GM12878 (cell line): ENCODE data around the gene MAP7D2. TPM values are rescaled to one million over a fixed set of nuclear protein-coding genes. Genes with fewer than 3 reads are reported as not detected.

Source experiments
- ATAC-seq: fragments of 200-7000 bp; cut with Tn5 transposase; 3 replicates; pipeline ENCODE4 v1.9.1; 2020; ENCODE audit warnings: mild to moderate bottlenecking, moderate library complexity
- BruUV-seq: library from RNA; stranded (reverse); fragments of 400-500 nt; replicated peaks from 2 replicates; lab custom pipeline; 2021; lab: Mats Ljungman, UMichigan
- CTCF ChIA-PET: fragments of 300-600 bp; sonication (Branson Sonifier 250); formaldehyde crosslinking; extraction: SDS; loops from one replicate; lab custom pipeline; 2021; ENCODE audit warnings: inconsistent platforms; lab: Yijun Ruan, JAX
- POLR2A ChIA-PET: fragments of 350-600 bp; formaldehyde crosslinking; extraction: SDS; loops from one replicate; lab custom pipeline; 2021; ENCODE audit warnings: inconsistent platforms; lab: Charles Lee
- RAD21 ChIA-PET: fragments of 300-600 bp; sonication (Branson Sonifier 250); formaldehyde crosslinking; loops from one replicate; lab custom pipeline; 2023; ENCODE audit warnings: antibody characterized with exemption; ENCODE audit not compliant: unreplicated experiment; lab: Charles Lee
- SMC1A ChIA-PET: fragments of 300-600 bp; sonication (Branson Sonifier 250); formaldehyde crosslinking; loops from one replicate; lab custom pipeline; 2023; ENCODE audit not compliant: unreplicated experiment, uncharacterized antibody; lab: Charles Lee
- DNase-seq: peaks from one replicate; pipeline ENCODE4 v3.0.0-alpha.2; 2011; ENCODE audit warnings: low read depth, low spot score
- FAIRE-seq: peaks from 3 replicates; lab custom pipeline; 2011; peaks lifted over from hg19 to GRCh38; lab: Jason Lieb, UNC
- H2AFZ ChIP-seq: 2 replicates; pipeline ENCODE4 v1.6.0; 2011; ENCODE audit warnings: low read depth, low read length, control low read depth; ENCODE audit not compliant: control insufficient read depth
- H3K27ac ChIP-seq: 2 replicates; pipeline ENCODE4 v1.5.1; 2011; ENCODE audit warnings: control low read depth; ENCODE audit not compliant: control insufficient read depth, insufficient read depth
- H3K27me3 ChIP-seq, 2 experiments: replicated peaks in 1 of 2; 2 replicates each; pipeline versions ENCODE4 v1.6.0 to v1.6.1; 2011; ENCODE audit warnings: low read length in 1 of 2; ENCODE audit not compliant: control insufficient read depth in 2 of 2, insufficient read depth in 2 of 2
- H3K36me3 ChIP-seq, 2 experiments: 2 replicates each; pipeline ENCODE4 v1.5.1; 2011; ENCODE audit warnings: low read length in 1 of 2; ENCODE audit not compliant: control insufficient read depth in 2 of 2, insufficient read depth in 2 of 2
- H3K4me1 ChIP-seq: 2 replicates; pipeline ENCODE4 v1.6.1; 2011; ENCODE audit warnings: mild to moderate bottlenecking, low read length, moderate library complexity, mixed read lengths; ENCODE audit not compliant: control insufficient read depth, insufficient read depth
- H3K4me2 ChIP-seq: 2 replicates; pipeline ENCODE4 v1.6.0; 2011; ENCODE audit warnings: control low read depth; ENCODE audit not compliant: control insufficient read depth, insufficient read depth
- H3K4me3 ChIP-seq: fragments of 200-600 bp; sonication (generic); 2 replicates; pipeline ENCODE4 v1.5.1; 2016
- H3K79me2 ChIP-seq: 2 replicates; pipeline ENCODE4 v1.6.0; 2011; ENCODE audit warnings: low read length; ENCODE audit not compliant: control insufficient read depth, insufficient read depth
- H3K9ac ChIP-seq: 2 replicates; pipeline ENCODE4 v1.8.0; 2011; ENCODE audit warnings: low read length, control low read depth, mixed read lengths; ENCODE audit not compliant: control insufficient read depth, insufficient read depth
- H3K9me3 ChIP-seq: replicated peaks from 3 replicates; pipeline ENCODE4 v1.5.1; 2011; ENCODE audit warnings: mild to moderate bottlenecking, low read length; ENCODE audit not compliant: control insufficient read depth, insufficient read depth
- H4K20me1 ChIP-seq: 2 replicates; pipeline ENCODE4 v1.6.0; 2011; ENCODE audit not compliant: control insufficient read depth, insufficient read depth
- DPF2 ChIP-seq: fragments of 450-650 bp; IDR thresholded peaks from 2 replicates; pipeline ENCODE4 v1.6.1; 2017; ENCODE audit warnings: mild to moderate bottlenecking
- EED ChIP-seq: sonication (generic); IDR thresholded peaks from 2 replicates; pipeline ENCODE4 v1.6.1; 2016; ENCODE audit warnings: antibody characterized with exemption, low read depth
- HDAC6 ChIP-seq: fragments of 200-600 bp; sonication (generic); IDR thresholded peaks from one replicate; pipeline ENCODE4 v1.8.0; 2017; ENCODE audit warnings: antibody characterized with exemption; ENCODE audit not compliant: unreplicated experiment
- IKZF1 ChIP-seq: fragments of 450-650 bp; conservative IDR thresholded peaks from 2 replicates; pipeline ENCODE4 v1.6.1; 2017; ENCODE audit warnings: antibody characterized with exemption, mild to moderate bottlenecking
- KDM1A ChIP-seq: fragments of 200-600 bp; sonication (generic); IDR thresholded peaks from 2 replicates; pipeline ENCODE4 v1.6.1; 2016; ENCODE audit warnings: borderline replicate concordance
- MEF2B ChIP-seq: fragments of 450-650 bp; IDR thresholded peaks from 2 replicates; pipeline ENCODE4 v1.6.1; 2018; ENCODE audit warnings: mild to moderate bottlenecking, moderate library complexity; ENCODE audit not compliant: partially characterized antibody, poor library complexity, severe bottlenecking
- MYB ChIP-seq: fragments of 150-350 bp; IDR thresholded peaks from 2 replicates; pipeline ENCODE4 v1.6.1; 2014; ENCODE audit warnings: mild to moderate bottlenecking, low read depth, low read length, borderline replicate concordance
- PAX5 ChIP-seq: IDR thresholded peaks from 2 replicates; pipeline ENCODE4 v1.6.1; 2011; ENCODE audit warnings: low read depth, low read length, borderline replicate concordance
- SPI1 ChIP-seq: IDR thresholded peaks from 2 replicates; pipeline ENCODE4 v1.6.1; 2011; ENCODE audit warnings: low read depth, mild to moderate bottlenecking, low read length, moderate library complexity, borderline replicate concordance; ENCODE audit not compliant: insufficient read depth
- STAT1 ChIP-seq: fragments of 450-650 bp; conservative IDR thresholded peaks from 2 replicates; pipeline ENCODE4 v1.6.1; 2014; ENCODE audit warnings: antibody characterized with exemption, mild to moderate bottlenecking
- TAF1 ChIP-seq: IDR thresholded peaks from 2 replicates; pipeline ENCODE4 v1.6.1; 2011; ENCODE audit warnings: mild to moderate bottlenecking, low read depth, low read length, borderline replicate concordance
- TCF12 ChIP-seq: IDR thresholded peaks from 2 replicates; pipeline ENCODE4 v1.6.1; 2011; ENCODE audit warnings: low read depth, mild to moderate bottlenecking, low read length
- WGBS: methylation state at CpG from one replicate; pipeline ENCODE4 v1.1.6; 2016; ENCODE audit warnings: low lambda C conversion rate; ENCODE audit not compliant: insufficient replicate concordance, insufficient coverage; ENCODE audit errors: missing lambda C conversion rate; 5-methylcytosine and 5-hydroxymethylcytosine counted together
- in situ Hi-C: fragments of 300-500 bp; cut with MboI; formaldehyde crosslinking; loops from 9 replicates; pipeline ENCODE4 v1.14.3; 2018; ENCODE audit warnings: mixed read lengths
- intact Hi-C: fragments of 100-400 bp; cut with micrococcal nuclease; formaldehyde crosslinking; loops from one replicate; pipeline ENCODE4 v1.14.2; 2022; ENCODE audit not compliant: unreplicated experiment
- polyA plus RNA-seq, 11 experiments: library from polyadenylated mRNA; depleted of rRNA in 4 of 11; unstranded in 6 of 11; stranded (reverse) in 5 of 11; fragments of >200 nt; fragmentation: Nextera tagmentation in 4 of 11; fragmentation: Illumina TruSeq in 1 of 11; extraction: Ambion mirVana in 4 of 11; extraction: Trizol in 1 of 11; gene quantifications; 1 replicate in 1 of 11; 2 replicates in 10 of 11; pipeline versions ENCODE4 v1.2.1 to v1.2.3, GENCODE V29; 2011 to 2016; ENCODE audit warnings: inconsistent platforms in 2 of 11, missing spikeins in 2 of 11, low read depth in 1 of 11
- total RNA-seq, 4 experiments: library from RNA; depleted of rRNA in 3 of 4; stranded (reverse); fragments of >200 nt in 3 of 4; fragmentation: Illumina TruSeq in 1 of 4; extraction: Trizol in 1 of 4; gene quantifications; 2 replicates each; pipeline versions ENCODE4 v1.2.1 to v1.2.3, GENCODE V29; 2013 to 2021
- TF ChIP-seq, protein P1 (sequence below): IDR thresholded peaks from 2 replicates; pipeline ENCODE4 v1.6.1; 2011; ENCODE audit warnings: low read depth, low read length, improper control_type of control experiment, borderline replicate concordance
- TF ChIP-seq, protein P2 (sequence below): IDR thresholded peaks from 2 replicates; pipeline ENCODE4 v1.6.1; 2012; ENCODE audit warnings: low read depth, low read length, improper control_type of control experiment
- TF ChIP-seq, protein P3 (sequence below): fragments of 450-650 bp; IDR thresholded peaks from 2 replicates; pipeline ENCODE4 v1.6.1; 2016; ENCODE audit warnings: mild to moderate bottlenecking
- TF ChIP-seq, protein P4 (sequence below): fragments of 450-650 bp; IDR thresholded peaks from 2 replicates; pipeline ENCODE4 v1.6.1; 2017; ENCODE audit warnings: mild to moderate bottlenecking

The MAP7D2 gene
- total and polyA plus RNA-seq, 10 of the 15 experiments (the other 5 are each of a cell fraction or from before 2014, with no cell fraction given), result 0.06 to 18.4 (median 0.22) TPM

DNA sequence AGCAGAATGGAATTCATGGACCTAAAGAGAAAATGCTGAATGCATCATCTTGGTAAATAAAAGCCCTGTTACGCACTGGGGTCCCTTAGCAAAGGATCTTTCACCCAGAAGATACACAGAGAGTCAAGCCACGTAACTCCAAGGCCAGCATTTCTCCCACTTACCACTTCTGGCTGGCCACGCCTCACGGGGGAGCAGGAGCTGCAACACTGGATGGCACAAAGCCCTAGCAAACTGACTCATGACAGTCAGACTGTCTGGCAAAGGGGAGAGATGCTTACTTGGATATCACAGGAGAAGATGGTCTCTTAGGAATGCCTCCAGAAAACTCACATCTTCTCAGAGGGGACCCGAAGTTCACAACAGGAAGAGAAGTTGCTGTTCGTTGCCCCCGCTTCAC, 74.5 kb downstream of the MAP7D2 start:
- no peak for ATAC-seq
- H3K4me1 ChIP-seq, result no peaks in the 10 kb centered on the region
- H3K4me3 ChIP-seq, result no peak overlapping the region
- intact Hi-C loops (no loop called here), in situ Hi-C loops (no loop called here)
- ChIA-PET CTCF (interaction anchor here (1.0 kb wide), 2 partner anchors 13 to 25 kb away, joined by 3 read pairs; no protein-coding TSS in a partner anchor), SMC1A (no interaction called here), RAD21 (no interaction called here), POLR2A (no interaction called here)
- no peaks in the 10 kb centered on the region for H3K36me3 ChIP-seq
- H2AFZ ChIP-seq, result no peak overlapping the region
- no peak for FAIRE-seq
- H3K4me2 ChIP-seq, result no peak overlapping the region
- H3K27ac ChIP-seq, result no peak overlapping the region
- H3K9me3 ChIP-seq, result no peaks in the 10 kb centered on the region
- H3K9ac ChIP-seq, result no peak overlapping the region
- no peak for DNase-seq
- no peaks in the 10 kb centered on the region for H3K79me2 ChIP-seq
- H4K20me1 ChIP-seq, result no peaks in the 10 kb centered on the region
- TF ChIP-seq, protein P1, sequence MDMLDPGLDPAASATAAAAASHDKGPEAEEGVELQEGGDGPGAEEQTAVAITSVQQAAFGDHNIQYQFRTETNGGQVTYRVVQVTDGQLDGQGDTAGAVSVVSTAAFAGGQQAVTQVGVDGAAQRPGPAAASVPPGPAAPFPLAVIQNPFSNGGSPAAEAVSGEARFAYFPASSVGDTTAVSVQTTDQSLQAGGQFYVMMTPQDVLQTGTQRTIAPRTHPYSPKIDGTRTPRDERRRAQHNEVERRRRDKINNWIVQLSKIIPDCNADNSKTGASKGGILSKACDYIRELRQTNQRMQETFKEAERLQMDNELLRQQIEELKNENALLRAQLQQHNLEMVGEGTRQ, result no peak
- no peak for TF ChIP-seq HDAC6
- no peak for TF ChIP-seq TAF1
- TF ChIP-seq DPF2, result no peak
- TF ChIP-seq MYB, result no peak
- 21% methylated on average over 5 of the region's 7 CpGs for WGBS
- H3K27me3 ChIP-seq, result no peaks in the 10 kb centered on the region
- BruUV-seq, result no TSS peak

DNA sequence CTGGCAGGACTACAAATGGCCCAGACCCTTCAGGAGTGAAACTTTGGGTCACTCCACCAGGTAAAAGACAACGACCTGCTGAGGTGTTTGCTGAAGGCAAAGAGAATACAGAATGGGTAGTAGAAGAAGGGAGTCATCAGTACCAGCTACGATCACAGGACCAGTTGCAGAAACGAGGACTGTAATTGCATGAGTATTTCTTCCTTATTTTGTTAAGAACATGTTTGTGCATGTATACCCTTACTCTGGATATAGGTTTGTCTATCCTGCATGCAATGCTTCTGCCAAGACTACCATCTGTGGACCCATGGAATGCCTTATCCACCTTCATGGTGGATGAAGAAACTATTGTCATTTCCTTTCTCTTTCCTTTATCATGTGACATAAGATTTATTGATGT, 77.7 kb downstream of the MAP7D2 start:
- no peak overlapping the region for H3K27ac ChIP-seq
- no peak overlapping the region for H3K4me3 ChIP-seq
- DNase-seq, result no peak
- H3K9me3 ChIP-seq, result no peaks in the 10 kb centered on the region
- ChIA-PET RAD21 (no interaction called here), SMC1A (no interaction called here), CTCF (no interaction called here), POLR2A (no interaction called here)
- no TSS peak for BruUV-seq
- H2AFZ ChIP-seq, result no peak overlapping the region
- no peaks in the 10 kb centered on the region for H3K27me3 ChIP-seq
- no peaks in the 10 kb centered on the region for H3K4me1 ChIP-seq
- in situ Hi-C loops (no loop called here), intact Hi-C loops (no loop called here)
- H3K4me2 ChIP-seq, result no peak overlapping the region
- no peaks in the 10 kb centered on the region for H3K36me3 ChIP-seq
- ATAC-seq, result no peak
- 0% methylated on average over 3 of the region's 3 CpGs for WGBS
- TF ChIP-seq PAX5, result no peak
- no peak for TF ChIP-seq IKZF1
- no peak for TF ChIP-seq TCF12
- no peak for TF ChIP-seq EED
- TF ChIP-seq MEF2B, result no peak
- TF ChIP-seq SPI1, result no peak
- TF ChIP-seq, protein P2, sequence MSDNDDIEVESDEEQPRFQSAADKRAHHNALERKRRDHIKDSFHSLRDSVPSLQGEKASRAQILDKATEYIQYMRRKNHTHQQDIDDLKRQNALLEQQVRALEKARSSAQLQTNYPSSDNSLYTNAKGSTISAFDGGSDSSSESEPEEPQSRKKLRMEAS, result no peak
- TF ChIP-seq KDM1A, result no peak
- TF ChIP-seq, protein P3, sequence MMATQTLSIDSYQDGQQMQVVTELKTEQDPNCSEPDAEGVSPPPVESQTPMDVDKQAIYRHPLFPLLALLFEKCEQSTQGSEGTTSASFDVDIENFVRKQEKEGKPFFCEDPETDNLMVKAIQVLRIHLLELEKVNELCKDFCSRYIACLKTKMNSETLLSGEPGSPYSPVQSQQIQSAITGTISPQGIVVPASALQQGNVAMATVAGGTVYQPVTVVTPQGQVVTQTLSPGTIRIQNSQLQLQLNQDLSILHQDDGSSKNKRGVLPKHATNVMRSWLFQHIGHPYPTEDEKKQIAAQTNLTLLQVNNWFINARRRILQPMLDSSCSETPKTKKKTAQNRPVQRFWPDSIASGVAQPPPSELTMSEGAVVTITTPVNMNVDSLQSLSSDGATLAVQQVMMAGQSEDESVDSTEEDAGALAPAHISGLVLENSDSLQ, result no peak
- TF ChIP-seq, protein P4, sequence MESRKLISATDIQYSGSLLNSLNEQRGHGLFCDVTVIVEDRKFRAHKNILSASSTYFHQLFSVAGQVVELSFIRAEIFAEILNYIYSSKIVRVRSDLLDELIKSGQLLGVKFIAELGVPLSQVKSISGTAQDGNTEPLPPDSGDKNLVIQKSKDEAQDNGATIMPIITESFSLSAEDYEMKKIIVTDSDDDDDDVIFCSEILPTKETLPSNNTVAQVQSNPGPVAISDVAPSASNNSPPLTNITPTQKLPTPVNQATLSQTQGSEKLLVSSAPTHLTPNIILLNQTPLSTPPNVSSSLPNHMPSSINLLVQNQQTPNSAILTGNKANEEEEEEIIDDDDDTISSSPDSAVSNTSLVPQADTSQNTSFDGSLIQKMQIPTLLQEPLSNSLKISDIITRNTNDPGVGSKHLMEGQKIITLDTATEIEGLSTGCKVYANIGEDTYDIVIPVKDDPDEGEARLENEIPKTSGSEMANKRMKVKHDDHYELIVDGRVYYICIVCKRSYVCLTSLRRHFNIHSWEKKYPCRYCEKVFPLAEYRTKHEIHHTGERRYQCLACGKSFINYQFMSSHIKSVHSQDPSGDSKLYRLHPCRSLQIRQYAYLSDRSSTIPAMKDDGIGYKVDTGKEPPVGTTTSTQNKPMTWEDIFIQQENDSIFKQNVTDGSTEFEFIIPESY, result no peak
- TF ChIP-seq STAT1, result no peak
- TF ChIP-seq, all 136 proteins: peak for 0
- H3K9ac ChIP-seq, result no peak overlapping the region
- FAIRE-seq, result no peak
- no peaks in the 10 kb centered on the region for H3K79me2 ChIP-seq
- H4K20me1 ChIP-seq, result no peaks in the 10 kb centered on the region
